CD4-positive, alpha-beta T cell treated with Interleukin-10 for 1 hour (primary cell): ENCODE data around the gene ZNF521.

Experiments used
- DNase-seq: peaks from one replicate; pipeline ENCODE4 v3.0.0-alpha.2; 2020

The ZNF521 gene

GRCh38 chr18:25113566-25113965 is 238.4 kb downstream of the ZNF521 start:
- DNase-seq: no peak

DNA sequence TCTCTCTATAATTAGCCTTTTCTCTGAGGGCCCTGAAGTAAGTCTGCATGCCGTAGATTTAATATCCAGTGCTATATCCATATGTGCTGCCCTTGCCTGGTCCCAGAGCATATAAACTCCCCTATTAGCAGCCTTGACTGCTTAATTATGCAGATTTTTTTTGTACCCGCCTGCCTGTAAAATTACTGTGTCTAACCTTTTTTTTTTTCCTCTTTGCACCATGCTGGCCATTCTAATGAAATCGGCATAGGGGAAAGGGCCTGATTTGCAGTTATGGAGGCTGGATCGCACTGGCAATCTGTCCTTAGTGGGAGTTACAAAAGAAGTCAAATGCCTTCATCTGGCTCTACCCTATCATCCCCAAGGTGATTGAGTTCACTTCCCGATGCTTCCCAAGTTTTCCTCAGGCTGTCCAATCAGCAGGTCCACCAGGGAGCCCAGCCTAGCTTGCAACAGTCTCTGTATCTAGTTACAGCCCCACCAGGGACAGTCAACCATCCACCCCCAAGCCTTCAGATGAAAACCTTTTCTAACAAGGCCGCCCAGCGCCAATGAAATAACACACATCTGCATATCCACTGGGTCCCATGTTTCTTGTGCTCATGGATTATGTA is 239.0 kb downstream of the ZNF521 start:
- DNase-seq: no peak

DNA sequence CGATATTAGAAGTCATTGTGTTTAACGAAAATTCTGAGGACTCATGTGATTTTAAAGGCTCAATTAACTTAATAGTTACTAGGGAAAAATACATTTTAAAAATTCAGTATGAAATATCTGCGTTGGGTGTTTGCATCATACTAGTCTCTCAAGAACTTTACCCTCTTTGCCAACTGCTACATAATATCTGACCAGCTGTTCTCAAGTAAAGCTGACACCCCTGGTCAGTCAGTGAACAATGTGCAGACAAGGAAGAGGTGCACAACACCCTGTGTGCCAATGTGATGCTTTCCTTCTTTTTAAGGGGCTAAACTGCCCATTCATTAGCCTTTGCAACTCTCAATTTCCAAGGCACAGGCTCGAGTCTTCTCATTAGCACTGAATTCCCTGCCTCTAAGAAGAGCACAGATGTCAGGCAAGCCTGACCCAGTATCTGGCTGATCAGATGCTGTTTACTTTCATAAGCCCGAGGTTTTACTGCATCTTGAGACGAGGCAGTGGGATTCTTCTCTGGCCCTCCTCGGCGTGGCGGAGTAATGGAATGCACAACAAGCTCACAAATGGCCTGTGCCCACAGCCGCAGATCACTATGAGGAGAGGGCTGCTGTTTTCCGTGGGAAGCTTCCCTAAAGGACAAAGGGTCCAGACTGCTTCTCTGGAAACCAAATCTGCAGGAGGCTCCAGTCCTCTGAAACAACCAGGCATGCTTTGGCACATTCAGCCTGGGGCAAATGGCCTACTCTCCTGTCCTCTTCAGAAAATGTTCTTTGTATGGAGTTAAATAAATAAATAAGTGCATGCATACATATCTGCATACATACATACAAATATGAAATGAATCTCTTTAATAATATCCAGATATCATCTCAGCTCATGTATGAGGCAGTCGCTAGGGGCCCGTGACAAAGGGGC is 240.3 kb downstream of the ZNF521 start:
- no peak for DNase-seq

GRCh38 chr18:25109484-25109883 is 242.5 kb downstream of the ZNF521 start:
- DNase-seq: no peak

- no peak for DNase-seq
These were observed 248.4 kb downstream of the ZNF521 start for GRCh38 chr18:25103468-25104155.

DNA sequence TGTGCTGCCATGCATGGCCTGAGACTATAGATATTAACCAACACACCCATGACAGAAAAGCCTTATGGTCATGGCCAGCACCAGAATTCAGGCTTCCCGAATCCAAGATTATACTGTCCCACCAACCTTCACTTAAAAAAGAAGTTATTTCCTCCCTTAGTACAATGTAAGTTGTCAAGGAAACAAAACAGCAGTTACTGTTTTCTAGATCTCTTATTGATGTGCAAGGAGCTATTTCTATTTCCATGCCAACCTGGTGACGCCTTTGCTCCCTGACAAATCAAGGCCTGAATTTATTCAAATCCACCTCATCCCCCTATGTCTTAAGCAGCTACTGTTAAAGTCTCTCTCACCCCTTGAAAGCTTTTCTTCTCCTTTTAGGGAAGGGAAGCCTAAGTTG is 249.3 kb downstream of the ZNF521 start:
- DNase-seq: no peak

- DNase-seq: no peak
These were observed 251.5 kb downstream of the ZNF521 start for GRCh38 chr18:25100418-25100817.

GRCh38 chr18:25099895-25100294 is 252.1 kb downstream of the ZNF521 start:
- no peak for DNase-seq

GRCh38 chr18:25097569-25098056 is 254.4 kb downstream of the ZNF521 start:
- DNase-seq: no peak

GRCh38 chr18:25097057-25097456 is 254.9 kb downstream of the ZNF521 start:
- DNase-seq: no peak

GRCh38 chr18:25093141-25093540 is 258.8 kb downstream of the ZNF521 start:
- DNase-seq: no peak

GRCh38 chr18:25089470-25089869 is 262.5 kb downstream of the ZNF521 start:
- DNase-seq: no peak

DNA sequence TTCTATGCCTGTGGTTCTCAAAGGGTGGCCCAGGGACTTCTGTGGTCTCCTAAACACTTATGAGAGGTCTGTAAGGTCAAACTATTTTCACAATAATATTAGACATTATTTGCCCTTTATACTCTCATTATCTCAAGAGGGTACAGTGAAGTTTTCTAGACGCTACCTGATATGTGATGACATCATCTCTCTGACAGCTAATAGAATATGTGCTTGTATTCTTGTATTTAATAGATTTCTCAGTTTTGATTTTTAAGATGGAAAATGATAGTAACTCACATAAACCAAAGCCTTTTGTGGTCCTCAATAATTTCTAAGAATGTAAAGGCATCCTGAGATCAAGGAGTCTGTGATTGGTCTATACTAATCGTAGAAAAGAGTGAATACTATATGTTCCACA is 265.1 kb downstream of the ZNF521 start:
- no peak for DNase-seq

GRCh38 chr18:25081001-25081400 is 271.0 kb downstream of the ZNF521 start:
- no peak for DNase-seq

DNA sequence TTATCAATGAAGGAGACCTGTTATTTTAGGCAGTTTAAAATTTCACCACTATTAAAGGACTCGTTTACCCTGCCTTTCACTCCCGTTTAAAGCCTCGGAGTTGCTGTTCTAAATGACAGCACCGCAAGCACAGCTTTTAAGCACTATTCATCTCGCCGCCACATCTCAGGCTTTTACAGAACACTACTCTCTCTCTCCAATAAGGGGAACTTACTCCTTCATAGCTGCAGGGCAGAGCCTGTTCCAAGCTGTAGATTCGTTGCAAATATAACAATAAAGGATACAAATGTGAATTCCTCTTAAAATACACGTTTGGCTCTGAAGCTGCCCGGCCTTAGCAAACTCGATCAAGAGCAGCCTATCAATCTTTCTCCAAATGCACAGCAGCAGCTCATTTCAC is 271.8 kb downstream of the ZNF521 start:
- no peak for DNase-seq

- no peak for DNase-seq
These were observed 273.8 kb downstream of the ZNF521 start for GRCh38 chr18:25077944-25078723.

DNA sequence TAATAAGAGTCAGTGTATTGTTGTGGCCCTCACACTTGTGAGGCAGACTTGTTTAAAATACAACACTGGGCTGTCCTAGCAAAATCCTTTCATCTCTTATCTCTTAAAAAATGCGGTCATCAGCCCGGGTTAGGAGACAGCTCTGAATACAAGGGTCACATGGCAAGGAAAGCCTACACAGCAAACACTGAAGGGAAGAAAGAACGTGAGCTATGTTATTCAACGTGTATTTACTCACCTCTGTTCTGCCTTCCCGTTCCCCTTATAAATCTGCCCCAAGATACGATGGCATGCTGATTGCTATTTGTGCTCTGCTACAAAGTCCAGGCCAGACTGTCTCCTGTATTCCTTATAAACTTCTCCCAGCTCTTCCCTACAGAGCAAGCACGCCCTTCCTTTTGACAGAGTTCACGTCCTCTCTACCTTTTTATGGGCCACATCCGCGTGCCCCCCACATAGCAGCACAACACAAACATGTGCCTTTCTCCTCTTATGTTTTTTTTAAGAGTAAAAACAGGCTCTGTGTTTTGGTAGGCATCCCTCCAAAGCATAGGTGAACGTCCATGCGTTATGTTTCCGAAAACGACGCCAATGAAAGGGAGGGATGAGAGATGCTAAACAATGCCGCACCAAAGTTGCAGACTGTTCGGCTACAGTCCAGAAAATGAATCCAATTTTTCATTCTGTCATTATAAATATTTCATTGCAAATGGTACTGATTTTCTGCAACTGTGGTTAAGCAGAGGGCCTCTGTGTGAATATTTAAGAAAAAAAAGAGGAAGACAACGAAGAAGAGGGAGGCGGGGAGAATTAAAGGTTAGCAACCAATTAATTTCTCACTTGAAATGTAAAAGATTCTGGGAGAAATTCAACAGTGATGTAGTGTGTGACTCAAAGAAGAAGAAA is 274.7 kb downstream of the ZNF521 start:
- DNase-seq: no peak

DNA sequence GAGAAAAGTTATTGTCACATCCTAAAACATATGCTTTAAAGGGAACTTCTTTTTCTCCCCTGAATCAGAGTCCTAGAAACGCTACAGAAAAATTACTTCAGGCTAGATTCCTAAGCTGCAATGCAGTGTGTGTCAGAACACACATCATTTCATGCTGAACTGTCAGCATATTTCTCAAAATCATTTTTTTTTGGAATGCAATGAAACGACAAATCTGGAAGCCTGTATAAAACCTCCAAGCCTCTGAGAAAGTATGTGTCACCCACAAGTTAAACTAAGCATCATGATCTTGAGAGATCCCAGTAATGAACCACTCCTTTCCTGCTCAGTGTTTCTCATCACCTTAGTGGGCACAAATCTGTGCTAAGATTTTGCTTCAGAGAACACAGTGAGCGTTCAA is 276.2 kb downstream of the ZNF521 start:
- DNase-seq: no peak

DNA sequence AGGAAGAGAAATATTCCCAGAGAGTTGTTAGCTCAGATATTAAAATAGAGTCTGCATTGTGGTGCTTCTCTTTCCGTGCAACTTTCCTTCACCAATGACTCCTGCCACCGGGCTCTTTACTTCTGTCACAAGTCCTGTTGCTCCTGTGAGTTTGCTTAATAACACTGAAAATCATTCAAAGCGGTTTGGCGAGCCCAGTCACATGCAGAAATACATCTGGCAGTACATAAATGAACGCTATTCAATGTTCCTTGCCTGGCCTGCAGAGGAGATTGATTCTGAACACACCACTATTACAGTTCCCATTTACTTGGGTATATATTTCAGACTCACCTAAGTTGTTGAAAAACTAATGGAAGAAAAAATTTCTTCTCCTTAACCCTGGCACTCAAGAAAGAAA is 276.6 kb downstream of the ZNF521 start:
- DNase-seq: no peak

- DNase-seq: no peak
These were observed 277.0 kb downstream of the ZNF521 start for GRCh38 chr18:25074925-25075324.

GRCh38 chr18:25072205-25072604 is 279.8 kb downstream of the ZNF521 start:
- DNase-seq: no peak
